Stimulated activated CD4-positive, alpha-beta T cell treated with anti-CD3 and anti-CD28 coated beads, Interleukin-12 subunit alpha, Interleukin-12 subunit beta, amount 100 ng/mL, for 48 hours (primary cell): ENCODE data around the gene ARPC1B.

Experiments used
- DNase-seq, 3 donors: peaks; one replicate each; pipeline ENCODE4 v3.0.0-alpha.2; 2020; ENCODE audit warnings: low read depth in 2 of 3, low spot score in 1 of 3

ARPC1B gene

GRCh38 chr7:99440195-99440594, 65.7 kb downstream of the ARPC1B start:
- DNase-seq, result no peak
